WTC11 (cell line): Measurements from ENCODE around the gene KIF12. TPM values are rescaled to one million over a fixed set of nuclear protein-coding genes. Genes with fewer than 3 reads are reported as not detected.
A peak's percentile ranks its signal among the peaks of the same experiment; 100 is the strongest.

Experiments used
- ATAC-seq: fragments of 200-7000 bp; cut with Tn5 transposase; 2 replicates; pipeline ENCODE4 v1.10.0; 2021; ENCODE audit warnings: mild to moderate bottlenecking, moderate library complexity
- CTCF ChIA-PET: fragments of 300-600 bp; sonication (Branson Sonifier 250); formaldehyde crosslinking; loops from one replicate; lab custom pipeline; 2021; ENCODE audit warnings: antibody characterized with exemption; lab: Charles Lee
- POLR2A ChIA-PET: fragments of 350-600 bp; sonication (Branson Sonifier 250); formaldehyde crosslinking; loops from one replicate; lab custom pipeline; 2021; ENCODE audit warnings: antibody characterized with exemption; lab: Charles Lee
- DNase-seq: peaks from one replicate; pipeline ENCODE4 v3.0.0; 2021; ENCODE audit warnings: low spot score
- H3K27ac Mint-ChIP-seq: 2 replicates; pipeline ENCODE4 v1.8.0; 2021; ENCODE audit warnings: mixed read lengths
- H3K27me3 Mint-ChIP-seq: 2 replicates; pipeline ENCODE4 v1.8.0; 2021; ENCODE audit warnings: low read depth, mild to moderate bottlenecking, moderate library complexity, mixed read lengths
- H3K36me3 Mint-ChIP-seq: 2 replicates; pipeline ENCODE4 v1.8.0; 2021; ENCODE audit warnings: mixed read lengths
- H3K4me1 Mint-ChIP-seq: 2 replicates; pipeline ENCODE4 v1.8.0; 2022; ENCODE audit warnings: mixed read lengths
- H3K4me3 Mint-ChIP-seq: 2 replicates; pipeline ENCODE4 v1.8.0; 2021; ENCODE audit warnings: mild to moderate bottlenecking, moderate library complexity, mixed read lengths
- H3K9me3 Mint-ChIP-seq: 2 replicates; pipeline ENCODE4 v1.8.0; 2021; ENCODE audit warnings: mixed read lengths
- ATF1 ChIP-seq: sonication (generic); formaldehyde crosslinking; IDR thresholded peaks from 2 replicates; pipeline ENCODE4 v1.8.1; 2023; ENCODE audit warnings: mild to moderate bottlenecking, moderate library complexity, missing genetic modification reagents
- CBFB ChIP-seq: sonication (generic); formaldehyde crosslinking; IDR thresholded peaks from 2 replicates; pipeline ENCODE4 v1.8.1; 2022; ENCODE audit warnings: mild to moderate bottlenecking, low read depth, missing genetic modification reagents
- ELF4 ChIP-seq: sonication (generic); formaldehyde crosslinking; IDR thresholded peaks from 2 replicates; pipeline ENCODE4 v1.8.1; 2022; ENCODE audit warnings: low read depth, mild to moderate bottlenecking, moderate library complexity, missing genetic modification reagents
- FOXJ3 ChIP-seq: sonication (generic); formaldehyde crosslinking; IDR thresholded peaks from 2 replicates; pipeline ENCODE4 v1.9.0; 2021; ENCODE audit warnings: missing genetic modification reagents, mild to moderate bottlenecking, borderline replicate concordance
- HMGA2 ChIP-seq: fragments of 250-450 bp; sonication (Bioruptor Pico); IDR thresholded peaks from 2 replicates; pipeline ENCODE4 v1.4.0; 2021; ENCODE audit warnings: mild to moderate bottlenecking, moderate library complexity
- MXD4 ChIP-seq: fragments of 250-450 bp; sonication (Bioruptor Pico); IDR thresholded peaks from 2 replicates; pipeline ENCODE4 v1.8.0; 2021; ENCODE audit warnings: mild to moderate bottlenecking, moderate library complexity, borderline replicate concordance
- NFYB ChIP-seq: sonication (generic); formaldehyde crosslinking; conservative IDR thresholded peaks from 2 replicates; pipeline ENCODE4 v1.8.0; 2022; ENCODE audit warnings: low read depth, missing genetic modification reagents
- NR2C2 ChIP-seq: sonication (generic); formaldehyde crosslinking; IDR thresholded peaks from 2 replicates; pipeline ENCODE4 v1.8.0; 2022; ENCODE audit warnings: mild to moderate bottlenecking, missing genetic modification reagents
- NR3C1 ChIP-seq: sonication (generic); formaldehyde crosslinking; conservative IDR thresholded peaks from 2 replicates; pipeline ENCODE4 v1.8.1; 2023; ENCODE audit warnings: low read depth, mild to moderate bottlenecking, missing genetic modification reagents
- RORB ChIP-seq: fragments of 250-450 bp; sonication (Bioruptor Pico); IDR thresholded peaks from 2 replicates; pipeline ENCODE4 v1.9.0; 2021; ENCODE audit warnings: mild to moderate bottlenecking
- SMAD3 ChIP-seq: sonication (generic); formaldehyde crosslinking; IDR thresholded peaks from 2 replicates; pipeline ENCODE4 v1.8.0; 2022; ENCODE audit warnings: missing genetic modification reagents, mild to moderate bottlenecking, borderline replicate concordance
- SOX15 ChIP-seq: fragments of 250-450 bp; sonication (Bioruptor Pico); IDR thresholded peaks from 2 replicates; pipeline ENCODE4 v1.9.0; 2021; ENCODE audit warnings: mild to moderate bottlenecking
- SP1 ChIP-seq: sonication (generic); formaldehyde crosslinking; conservative IDR thresholded peaks from 2 replicates; pipeline ENCODE4 v1.8.1; 2022; ENCODE audit warnings: missing genetic modification reagents
- TEAD1 ChIP-seq: sonication (generic); formaldehyde crosslinking; IDR thresholded peaks from 2 replicates; pipeline ENCODE4 v1.8.0; 2022; ENCODE audit warnings: mild to moderate bottlenecking, missing genetic modification reagents
- TP53 ChIP-seq: sonication (generic); formaldehyde crosslinking; IDR thresholded peaks from 2 replicates; pipeline ENCODE4 v1.8.1; 2023; ENCODE audit warnings: mild to moderate bottlenecking, missing genetic modification reagents
- ZNF219 ChIP-seq: sonication (generic); formaldehyde crosslinking; IDR thresholded peaks from 2 replicates; pipeline ENCODE4 v1.8.0; 2023; ENCODE audit warnings: missing genetic modification reagents, mild to moderate bottlenecking, borderline replicate concordance
- total RNA-seq: library from RNA; stranded (reverse); gene quantifications from 3 replicates; pipeline ENCODE4 v1.2.3, GENCODE V29; 2021
- TF ChIP-seq, protein P1 (sequence below): sonication (generic); formaldehyde crosslinking; IDR thresholded peaks from 2 replicates; pipeline ENCODE4 v1.8.1; 2023; ENCODE audit warnings: mild to moderate bottlenecking, missing genetic modification reagents, moderate library complexity
- TF ChIP-seq, protein P2 (sequence below): sonication (generic); formaldehyde crosslinking; IDR thresholded peaks from 2 replicates; pipeline ENCODE4 v1.8.0; 2022; ENCODE audit warnings: mild to moderate bottlenecking, missing genetic modification reagents
- TF ChIP-seq, protein P3 (sequence below): sonication (generic); formaldehyde crosslinking; IDR thresholded peaks from 2 replicates; pipeline ENCODE4 v1.8.1; 2022; ENCODE audit warnings: low read depth, missing genetic modification reagents, borderline replicate concordance
- TF ChIP-seq, protein P4 (sequence below): sonication (generic); formaldehyde crosslinking; IDR thresholded peaks from 2 replicates; pipeline ENCODE4 v1.8.0; 2023; ENCODE audit warnings: mild to moderate bottlenecking, missing genetic modification reagents
- TF ChIP-seq, protein P5 (sequence below): sonication (generic); formaldehyde crosslinking; IDR thresholded peaks from 2 replicates; pipeline ENCODE4 v1.8.1; 2022; ENCODE audit warnings: low read depth, mild to moderate bottlenecking, moderate library complexity, missing genetic modification reagents, borderline replicate concordance
- TF ChIP-seq, protein P6 (sequence below): sonication (generic); formaldehyde crosslinking; IDR thresholded peaks from 2 replicates; pipeline ENCODE4 v1.8.1; 2022; ENCODE audit warnings: missing genetic modification reagents, borderline replicate concordance

Gene KIF12
- total RNA-seq, 1 experiment from 2014 or later: 4.0 TPM

DNA sequence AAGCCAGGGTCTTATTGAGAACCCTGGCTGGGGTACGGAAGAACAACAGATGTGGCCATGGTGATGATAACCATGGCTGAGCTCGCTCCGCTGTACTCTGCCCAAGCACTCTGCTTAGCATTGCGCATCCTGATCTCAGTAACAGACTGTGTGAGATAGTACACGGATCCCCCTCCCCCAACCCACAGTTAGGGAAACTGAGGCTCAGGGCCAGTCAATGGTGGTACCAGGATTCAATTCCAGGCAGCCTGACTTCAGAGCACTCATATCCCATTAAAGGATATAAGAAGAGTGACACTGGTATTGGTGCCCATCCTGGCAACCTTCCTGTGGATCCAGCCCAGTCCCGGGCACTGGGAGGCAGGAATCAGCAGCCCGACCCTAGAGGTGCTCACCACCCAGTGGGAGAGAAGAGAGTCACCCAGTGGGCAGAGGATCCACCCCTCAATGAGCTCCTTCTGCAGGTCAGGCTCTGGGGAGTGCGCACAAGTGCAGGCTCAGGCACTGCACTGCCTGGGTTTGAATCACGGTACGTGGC, 26.5 kb upstream of the KIF12 start (continued):
- TF ChIP-seq, protein P1, sequence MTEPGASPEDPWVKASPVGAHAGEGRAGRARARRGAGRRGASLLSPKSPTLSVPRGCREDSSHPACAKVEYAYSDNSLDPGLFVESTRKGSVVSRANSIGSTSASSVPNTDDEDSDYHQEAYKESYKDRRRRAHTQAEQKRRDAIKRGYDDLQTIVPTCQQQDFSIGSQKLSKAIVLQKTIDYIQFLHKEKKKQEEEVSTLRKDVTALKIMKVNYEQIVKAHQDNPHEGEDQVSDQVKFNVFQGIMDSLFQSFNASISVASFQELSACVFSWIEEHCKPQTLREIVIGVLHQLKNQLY (CRISPR knock-in tag): no peak

DNA sequence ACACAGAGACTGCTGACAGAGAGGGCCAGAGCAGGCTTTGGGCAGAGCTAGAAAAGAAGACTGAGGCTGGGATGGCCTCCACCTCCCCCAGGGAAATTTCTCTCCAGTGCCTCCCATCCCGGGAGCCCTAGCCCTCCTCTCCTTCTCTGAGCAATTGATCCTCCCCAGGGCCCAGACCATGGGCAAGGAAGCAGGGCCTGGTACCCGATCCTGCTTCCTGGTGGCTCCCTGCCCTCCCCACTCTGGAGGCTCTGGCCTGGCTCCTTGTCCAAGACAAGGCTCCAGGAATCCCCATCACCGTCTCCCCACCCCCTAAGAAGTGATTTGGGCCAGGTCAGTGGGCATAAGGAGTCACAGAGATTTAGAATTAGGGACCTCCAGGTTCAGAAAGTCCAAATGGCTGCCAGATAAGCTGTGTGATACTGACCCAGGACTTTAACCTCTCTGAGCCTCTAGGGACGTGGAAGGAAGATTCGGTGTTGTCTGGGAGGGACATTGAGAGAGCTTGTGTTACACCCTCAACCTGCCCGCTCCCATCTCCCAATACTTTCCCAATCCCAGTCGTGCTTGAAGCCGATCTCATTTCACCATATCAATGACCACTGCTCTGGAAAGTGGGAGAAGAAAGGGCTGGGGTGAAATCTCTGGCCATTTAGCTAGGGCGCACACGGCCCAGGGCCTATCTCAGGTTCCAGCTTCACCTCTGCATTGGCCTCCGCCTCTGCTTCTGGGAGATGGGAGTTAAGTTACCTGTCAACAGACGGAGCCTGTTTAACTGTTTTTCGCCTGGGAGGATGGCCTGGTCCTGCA, 25.8 kb upstream of the KIF12 start:
- Mint-ChIP-seq H3K9me3 (0 out of 2 replicates have a peak, but pooled peaks cover 4% of the 10 kb centered on the region), H3K36me3 (no peaks in the 10 kb centered on the region), H3K4me3 (no peak overlapping the region), H3K4me1 (peaks cover 9% of the 10 kb centered on the region), H3K27me3 (peaks cover 44% of the 10 kb centered on the region), H3K27ac (no peak overlapping the region)
- ChIA-PET CTCF (interaction anchor here (1.0 to 3.9 kb wide), 5 partner anchors 17 to 166 kb away, joined by 3 to 27 read pairs (median 10); no protein-coding TSS in a partner anchor), POLR2A (no interaction called here)
- ATAC-seq (0 out of 2 replicates have a peak, but pooled peaks have one; percentile 11), DNase-seq (no peak)
- TF ChIP-seq ATF1 (no peak), SOX15 (no peak), CBFB (no peak), MXD4 (CRISPR knock-in tag) (no peak), ELF4 (CRISPR knock-in tag) (no peak), SP1 (CRISPR knock-in tag) (no peak), TP53 (CRISPR knock-in tag) (no peak)
- TF ChIP-seq, protein P2, sequence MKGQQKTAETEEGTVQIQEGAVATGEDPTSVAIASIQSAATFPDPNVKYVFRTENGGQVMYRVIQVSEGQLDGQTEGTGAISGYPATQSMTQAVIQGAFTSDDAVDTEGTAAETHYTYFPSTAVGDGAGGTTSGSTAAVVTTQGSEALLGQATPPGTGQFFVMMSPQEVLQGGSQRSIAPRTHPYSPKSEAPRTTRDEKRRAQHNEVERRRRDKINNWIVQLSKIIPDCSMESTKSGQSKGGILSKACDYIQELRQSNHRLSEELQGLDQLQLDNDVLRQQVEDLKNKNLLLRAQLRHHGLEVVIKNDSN: no peak
- TF ChIP-seq, protein P3, sequence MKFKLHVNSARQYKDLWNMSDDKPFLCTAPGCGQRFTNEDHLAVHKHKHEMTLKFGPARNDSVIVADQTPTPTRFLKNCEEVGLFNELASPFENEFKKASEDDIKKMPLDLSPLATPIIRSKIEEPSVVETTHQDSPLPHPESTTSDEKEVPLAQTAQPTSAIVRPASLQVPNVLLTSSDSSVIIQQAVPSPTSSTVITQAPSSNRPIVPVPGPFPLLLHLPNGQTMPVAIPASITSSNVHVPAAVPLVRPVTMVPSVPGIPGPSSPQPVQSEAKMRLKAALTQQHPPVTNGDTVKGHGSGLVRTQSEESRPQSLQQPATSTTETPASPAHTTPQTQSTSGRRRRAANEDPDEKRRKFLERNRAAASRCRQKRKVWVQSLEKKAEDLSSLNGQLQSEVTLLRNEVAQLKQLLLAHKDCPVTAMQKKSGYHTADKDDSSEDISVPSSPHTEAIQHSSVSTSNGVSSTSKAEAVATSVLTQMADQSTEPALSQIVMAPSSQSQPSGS (CRISPR knock-in tag): no peak
- TF ChIP-seq, protein P4, sequence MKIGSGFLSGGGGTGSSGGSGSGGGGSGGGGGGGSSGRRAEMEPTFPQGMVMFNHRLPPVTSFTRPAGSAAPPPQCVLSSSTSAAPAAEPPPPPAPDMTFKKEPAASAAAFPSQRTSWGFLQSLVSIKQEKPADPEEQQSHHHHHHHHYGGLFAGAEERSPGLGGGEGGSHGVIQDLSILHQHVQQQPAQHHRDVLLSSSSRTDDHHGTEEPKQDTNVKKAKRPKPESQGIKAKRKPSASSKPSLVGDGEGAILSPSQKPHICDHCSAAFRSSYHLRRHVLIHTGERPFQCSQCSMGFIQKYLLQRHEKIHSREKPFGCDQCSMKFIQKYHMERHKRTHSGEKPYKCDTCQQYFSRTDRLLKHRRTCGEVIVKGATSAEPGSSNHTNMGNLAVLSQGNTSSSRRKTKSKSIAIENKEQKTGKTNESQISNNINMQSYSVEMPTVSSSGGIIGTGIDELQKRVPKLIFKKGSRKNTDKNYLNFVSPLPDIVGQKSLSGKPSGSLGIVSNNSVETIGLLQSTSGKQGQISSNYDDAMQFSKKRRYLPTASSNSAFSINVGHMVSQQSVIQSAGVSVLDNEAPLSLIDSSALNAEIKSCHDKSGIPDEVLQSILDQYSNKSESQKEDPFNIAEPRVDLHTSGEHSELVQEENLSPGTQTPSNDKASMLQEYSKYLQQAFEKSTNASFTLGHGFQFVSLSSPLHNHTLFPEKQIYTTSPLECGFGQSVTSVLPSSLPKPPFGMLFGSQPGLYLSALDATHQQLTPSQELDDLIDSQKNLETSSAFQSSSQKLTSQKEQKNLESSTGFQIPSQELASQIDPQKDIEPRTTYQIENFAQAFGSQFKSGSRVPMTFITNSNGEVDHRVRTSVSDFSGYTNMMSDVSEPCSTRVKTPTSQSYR (CRISPR knock-in tag): no peak

DNA sequence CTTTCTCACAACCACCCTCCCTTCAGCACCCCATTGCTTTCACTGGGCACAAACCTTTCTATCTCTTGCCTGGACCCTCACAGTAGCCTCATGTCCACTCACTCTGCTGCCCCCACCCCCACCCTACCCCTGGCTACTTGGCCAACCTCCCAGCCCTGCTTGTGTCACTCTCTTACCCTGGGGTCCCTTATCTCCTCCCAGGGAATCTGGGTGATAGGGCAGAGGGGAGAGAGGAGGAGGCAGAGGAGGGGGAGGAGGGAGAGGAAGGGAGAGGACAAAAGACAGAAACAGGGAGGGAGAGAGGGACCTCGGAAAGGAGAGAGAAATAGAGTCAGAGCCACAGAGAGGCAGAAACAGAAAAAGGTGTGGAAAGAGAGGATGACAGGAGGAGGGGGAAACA, 25.0 kb upstream of the KIF12 start:
- Mint-ChIP-seq H3K27me3 (peaks cover 37% of the 10 kb centered on the region), H3K9me3 (0 out of 2 replicates have a peak, but pooled peaks cover 4% of the 10 kb centered on the region), H3K4me3 (no peak overlapping the region), H3K27ac (no peak overlapping the region), H3K36me3 (no peaks in the 10 kb centered on the region), H3K4me1 (peaks cover 9% of the 10 kb centered on the region)
- DNase-seq (no peak), ATAC-seq (no peak)
- TF ChIP-seq ZNF219 (CRISPR knock-in tag): no peak
- no peak for TF ChIP-seq NR2C2 (CRISPR knock-in tag)
- TF ChIP-seq RORB (CRISPR knock-in tag): no peak
- no peak for TF ChIP-seq HMGA2 (CRISPR knock-in tag)
- TF ChIP-seq NFYB: no peak
- no peak for TF ChIP-seq FOXJ3 (CRISPR knock-in tag)
- TF ChIP-seq, protein P5, sequence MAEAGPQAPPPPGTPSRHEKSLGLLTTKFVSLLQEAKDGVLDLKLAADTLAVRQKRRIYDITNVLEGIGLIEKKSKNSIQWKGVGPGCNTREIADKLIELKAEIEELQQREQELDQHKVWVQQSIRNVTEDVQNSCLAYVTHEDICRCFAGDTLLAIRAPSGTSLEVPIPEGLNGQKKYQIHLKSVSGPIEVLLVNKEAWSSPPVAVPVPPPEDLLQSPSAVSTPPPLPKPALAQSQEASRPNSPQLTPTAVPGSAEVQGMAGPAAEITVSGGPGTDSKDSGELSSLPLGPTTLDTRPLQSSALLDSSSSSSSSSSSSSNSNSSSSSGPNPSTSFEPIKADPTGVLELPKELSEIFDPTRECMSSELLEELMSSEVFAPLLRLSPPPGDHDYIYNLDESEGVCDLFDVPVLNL (CRISPR knock-in tag): no peak
- TF ChIP-seq ELF4 (CRISPR knock-in tag): no peak
- TF ChIP-seq, protein P6, sequence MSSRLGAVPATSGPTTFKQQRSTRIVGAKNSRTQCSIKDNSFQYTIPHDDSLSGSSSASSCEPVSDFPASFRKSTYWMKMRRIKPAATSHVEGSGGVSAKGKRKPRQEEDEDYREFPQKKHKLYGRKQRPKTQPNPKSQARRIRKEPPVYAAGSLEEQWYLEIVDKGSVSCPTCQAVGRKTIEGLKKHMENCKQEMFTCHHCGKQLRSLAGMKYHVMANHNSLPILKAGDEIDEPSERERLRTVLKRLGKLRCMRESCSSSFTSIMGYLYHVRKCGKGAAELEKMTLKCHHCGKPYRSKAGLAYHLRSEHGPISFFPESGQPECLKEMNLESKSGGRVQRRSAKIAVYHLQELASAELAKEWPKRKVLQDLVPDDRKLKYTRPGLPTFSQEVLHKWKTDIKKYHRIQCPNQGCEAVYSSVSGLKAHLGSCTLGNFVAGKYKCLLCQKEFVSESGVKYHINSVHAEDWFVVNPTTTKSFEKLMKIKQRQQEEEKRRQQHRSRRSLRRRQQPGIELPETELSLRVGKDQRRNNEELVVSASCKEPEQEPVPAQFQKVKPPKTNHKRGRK (CRISPR knock-in tag): no peak
- no peak for TF ChIP-seq SOX15
- TF ChIP-seq, protein P1 (CRISPR knock-in tag): no peak
- TF ChIP-seq TEAD1: no peak
- no peak for TF ChIP-seq SMAD3 (CRISPR knock-in tag)
- no peak for TF ChIP-seq NR3C1
- CTCF ChIA-PET: interaction anchor here (0.9 to 2.7 kb wide), 3 partner anchors 16 to 167 kb away, joined by 3 to 27 read pairs (median 10); partner anchors contain the start of gene COL27A1
- POLR2A ChIA-PET: no interaction called here
